GM18499 (cell line): ENCODE data around the gene CLCNKB.

Experiments
- ATAC-seq: cut with Tn5 transposase; IDR thresholded peaks from one replicate; pipeline ENCODE4 v1.9.1; 2021; ENCODE audit warnings: moderate number of reproducible peaks; ENCODE audit not compliant: insufficient read depth, unreplicated experiment

The CLCNKB gene

GRCh38 chr1:16090076-16090826 is 46.7 kb downstream of the CLCNKB start:
- ATAC-seq: no peak

GRCh38 chr1:16091296-16091695 is 47.7 kb downstream of the CLCNKB start:
- no peak for ATAC-seq

- ATAC-seq: no peak
These were observed 48.7 kb downstream of the CLCNKB start for GRCh38 chr1:16092097-16092922.

GRCh38 chr1:16092923-16093511 is 49.4 kb downstream of the CLCNKB start:
- ATAC-seq: no peak

GRCh38 chr1:16093611-16094010 is 50.0 kb downstream of the CLCNKB start:
- ATAC-seq: no peak

- no peak for ATAC-seq
These were observed 51.0 kb downstream of the CLCNKB start for GRCh38 chr1:16094453-16095158.

GRCh38 chr1:16095447-16095846 is 51.9 kb downstream of the CLCNKB start:
- ATAC-seq: no peak

- no peak for ATAC-seq
These were observed 55.8 kb downstream of the CLCNKB start for GRCh38 chr1:16099412-16099811.

- no peak for ATAC-seq
These were observed 58.0 kb downstream of the CLCNKB start for GRCh38 chr1:16101623-16102022.
